ENCODE data around the gene CRY2.
"Not testable (repeated sequence)": the region's sequence is repeated elsewhere in the genome, so short reads cannot be mapped to it uniquely, and the experiment has no call there.

CRY2 gene

GRCh38 chr11:45811571-45812290, 35.5 kb upstream of the CRY2 start:
- DNase-seq = no peak

GRCh38 chr11:45812581-45813548, 34.4 kb upstream of the CRY2 start:
- no peak for DNase-seq

- DNase-seq = no peak
Measured at GRCh38 chr11:45815747-45816146, 31.5 kb upstream of the CRY2 start.

- DNase-seq = no peak
Measured at GRCh38 chr11:45816614-45817013, 30.7 kb upstream of the CRY2 start.

GRCh38 chr11:45817191-45817590, 30.1 kb upstream of the CRY2 start:
- no peak for DNase-seq

- no peak for DNase-seq
Measured at GRCh38 chr11:45818961-45819605, 28.2 kb upstream of the CRY2 start.

- DNase-seq = no peak
Measured at GRCh38 chr11:45820211-45820857, 26.9 kb upstream of the CRY2 start.

GRCh38 chr11:45826492-45826891, 20.8 kb upstream of the CRY2 start:
- DNase-seq = not testable (repeated sequence)

GRCh38 chr11:45827123-45827522, 20.2 kb upstream of the CRY2 start:
- no peak for DNase-seq

GRCh38 chr11:45828996-45829395, 18.3 kb upstream of the CRY2 start:
- DNase-seq = no peak

GRCh38 chr11:45830596-45830995, 16.7 kb upstream of the CRY2 start:
- DNase-seq = no peak

- no peak for DNase-seq
Measured at GRCh38 chr11:45832811-45833441, 14.3 kb upstream of the CRY2 start.

- no peak for DNase-seq
Measured at GRCh38 chr11:45833761-45834160, 13.5 kb upstream of the CRY2 start.

- DNase-seq = peak in 1 of 2 donors; percentile 67
Measured at GRCh38 chr11:45834298-45834756, 12.9 kb upstream of the CRY2 start.

- DNase-seq = no peak
Measured at GRCh38 chr11:45839204-45839603, 8.1 kb upstream of the CRY2 start.

GRCh38 chr11:45840251-45840650, 7.0 kb upstream of the CRY2 start:
- not testable (repeated sequence) for DNase-seq

GRCh38 chr11:45843158-45843924, 3.9 kb upstream of the CRY2 start:
- DNase-seq = peak; percentile 77 to 97

- peak; percentile 10 to 43 for DNase-seq
Measured at GRCh38 chr11:45844822-45845578, 2.3 kb upstream of the CRY2 start.

GRCh38 chr11:45846174-45846675, 1.1 kb upstream of the CRY2 start:
- no peak for DNase-seq

GRCh38 chr11:45847911-45848316, 639 bp downstream of the CRY2 start:
- peak; percentile 36 to 53 for DNase-seq

Measured in inflammatory macrophage treated with lipopolysaccharide for 1 hour (primary cell).